PFSK-1 (cell line): Measurements from ENCODE around the gene FGR.
A peak's percentile ranks its signal among the peaks of the same experiment; 100 is the strongest.

Experiments
- FOXP2 ChIP-seq: optimal IDR thresholded peaks from 2 replicates; pipeline ENCODE3; 2011; ENCODE audit warnings: borderline replicate concordance, control low read depth, inconsistent platforms; ENCODE audit not compliant: insufficient read depth; ENCODE audit errors: extremely low read length, extremely low read depth
- POLR2AphosphoS5 ChIP-seq: IDR thresholded peaks from 2 replicates; pipeline ENCODE4 v1.6.1; 2012; ENCODE audit warnings: low read depth, mild to moderate bottlenecking, control low read depth, low read length, moderate library complexity
- REST ChIP-seq, 2 experiments: IDR thresholded peaks; 2 replicates each; pipeline versions ENCODE4 v1.6.1 to v1.8.0; 2011 to 2012; ENCODE audit warnings: low read depth in 2 of 2, low read length in 2 of 2, control low read depth in 1 of 2, inconsistent platforms in 1 of 2, mild to moderate bottlenecking in 1 of 2, moderate library complexity in 1 of 2; ENCODE audit not compliant: insufficient read depth in 1 of 2
- SIN3A ChIP-seq: IDR thresholded peaks from 2 replicates; pipeline ENCODE4 v1.6.1; 2012; ENCODE audit warnings: mild to moderate bottlenecking, low read length, moderate library complexity, borderline replicate concordance; ENCODE audit not compliant: insufficient read depth
- TAF1 ChIP-seq: IDR thresholded peaks from 2 replicates; pipeline ENCODE4 v1.6.1; 2012; ENCODE audit warnings: low read length, control low read depth, borderline replicate concordance; ENCODE audit not compliant: insufficient read depth

- no peak for TF ChIP-seq REST (IDR thresholded peaks at IDR 0.05; ENCODE audit: insufficient read depth in 1 of 2, low read depth in 2 of 2, low read length in 2 of 2)
- no peak; the same call in 1 of the 2 replicates for TF ChIP-seq SIN3A
- TF ChIP-seq POLR2AphosphoS5: peak; percentile 80
- peak; percentile 66; the same call in 1 of the 2 replicates for TF ChIP-seq TAF1
- TF ChIP-seq FOXP2: peak; percentile 49
Observed at GRCh38 chr1:27603681-27604578, 31.1 kb downstream of the FGR start, which contains the start of gene AHDC1.
